LNCAP (cell line): ENCODE measurements around the gene SLC25A26.

Source experiments
- CTCF ChIP-seq: fragments of 450-650 bp; IDR thresholded peaks from 2 replicates; pipeline ENCODE4 v1.5.1; 2017; ENCODE audit warnings: mild to moderate bottlenecking

Gene SLC25A26

GRCh38 chr3:66407611-66408218 lies 186.9 kb downstream of the SLC25A26 start:
- peak; percentile 96 for TF ChIP-seq CTCF

- TF ChIP-seq CTCF = no peak
Measured at GRCh38 chr3:66409771-66410754, 189.3 kb downstream of the SLC25A26 start.

GRCh38 chr3:66410976-66411375 lies 190.2 kb downstream of the SLC25A26 start:
- TF ChIP-seq CTCF = no peak

- TF ChIP-seq CTCF = no peak
Measured at GRCh38 chr3:66411474-66411873, 190.7 kb downstream of the SLC25A26 start.

GRCh38 chr3:66411961-66412887 lies 191.4 kb downstream of the SLC25A26 start:
- no peak for TF ChIP-seq CTCF

- no peak for TF ChIP-seq CTCF
Measured at GRCh38 chr3:66413151-66413751, 192.4 kb downstream of the SLC25A26 start.

- no peak for TF ChIP-seq CTCF
Measured at GRCh38 chr3:66414846-66415245, 194.0 kb downstream of the SLC25A26 start.
